ENCODE results near the gene C17orf67. TPM values are rescaled to one million over a fixed set of nuclear protein-coding genes. Genes with fewer than 3 reads are reported as not detected.

C17orf67 gene
- total RNA-seq, 1 donor from 2014 or later = 1.7 TPM

DNA sequence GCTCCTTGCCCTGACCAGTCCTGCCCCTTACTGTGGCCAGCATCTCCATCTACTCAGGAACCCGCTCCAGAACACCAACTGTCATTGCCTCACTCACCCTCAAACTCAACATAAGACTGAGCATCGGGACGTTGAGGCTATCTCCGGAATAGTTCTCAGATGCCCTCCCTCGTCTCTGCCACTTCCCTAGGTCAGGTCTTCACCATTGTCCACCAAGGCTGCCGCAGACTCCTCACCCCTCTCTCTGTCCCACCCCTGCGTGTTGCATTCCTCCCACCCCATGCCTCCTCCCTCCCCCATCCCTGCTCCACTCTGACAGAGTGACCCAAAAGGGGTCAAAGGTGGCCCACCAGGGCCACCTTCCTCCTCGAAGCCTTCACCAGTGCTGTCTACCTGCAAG lies 37.2 kb downstream of the C17orf67 start:
- Mint-ChIP-seq H3K4me1 (ENCODE audit: unreplicated experiment) (peaks cover 8% of the 10 kb centered on the region), H3K4me3 (ENCODE audit: unreplicated experiment) (no peak overlapping the region), H3K9me3 (ENCODE audit: unreplicated experiment) (peaks cover 5% of the 10 kb centered on the region), H3K36me3 (ENCODE audit: low read depth, unreplicated experiment) (peaks cover 7% of the 10 kb centered on the region), H3K27ac (ENCODE audit: unreplicated experiment) (no peak overlapping the region), H3K27me3 (ENCODE audit: unreplicated experiment) (peaks cover 7% of the 10 kb centered on the region)
- DNase-seq (ENCODE audit: low spot score) = no peak
- TF ChIP-seq, protein P1, sequence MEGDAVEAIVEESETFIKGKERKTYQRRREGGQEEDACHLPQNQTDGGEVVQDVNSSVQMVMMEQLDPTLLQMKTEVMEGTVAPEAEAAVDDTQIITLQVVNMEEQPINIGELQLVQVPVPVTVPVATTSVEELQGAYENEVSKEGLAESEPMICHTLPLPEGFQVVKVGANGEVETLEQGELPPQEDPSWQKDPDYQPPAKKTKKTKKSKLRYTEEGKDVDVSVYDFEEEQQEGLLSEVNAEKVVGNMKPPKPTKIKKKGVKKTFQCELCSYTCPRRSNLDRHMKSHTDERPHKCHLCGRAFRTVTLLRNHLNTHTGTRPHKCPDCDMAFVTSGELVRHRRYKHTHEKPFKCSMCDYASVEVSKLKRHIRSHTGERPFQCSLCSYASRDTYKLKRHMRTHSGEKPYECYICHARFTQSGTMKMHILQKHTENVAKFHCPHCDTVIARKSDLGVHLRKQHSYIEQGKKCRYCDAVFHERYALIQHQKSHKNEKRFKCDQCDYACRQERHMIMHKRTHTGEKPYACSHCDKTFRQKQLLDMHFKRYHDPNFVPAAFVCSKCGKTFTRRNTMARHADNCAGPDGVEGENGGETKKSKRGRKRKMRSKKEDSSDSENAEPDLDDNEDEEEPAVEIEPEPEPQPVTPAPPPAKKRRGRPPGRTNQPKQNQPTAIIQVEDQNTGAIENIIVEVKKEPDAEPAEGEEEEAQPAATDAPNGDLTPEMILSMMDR (IDR thresholded peaks at IDR 0.05; ENCODE audit: unreplicated experiment) = no peak

DNA sequence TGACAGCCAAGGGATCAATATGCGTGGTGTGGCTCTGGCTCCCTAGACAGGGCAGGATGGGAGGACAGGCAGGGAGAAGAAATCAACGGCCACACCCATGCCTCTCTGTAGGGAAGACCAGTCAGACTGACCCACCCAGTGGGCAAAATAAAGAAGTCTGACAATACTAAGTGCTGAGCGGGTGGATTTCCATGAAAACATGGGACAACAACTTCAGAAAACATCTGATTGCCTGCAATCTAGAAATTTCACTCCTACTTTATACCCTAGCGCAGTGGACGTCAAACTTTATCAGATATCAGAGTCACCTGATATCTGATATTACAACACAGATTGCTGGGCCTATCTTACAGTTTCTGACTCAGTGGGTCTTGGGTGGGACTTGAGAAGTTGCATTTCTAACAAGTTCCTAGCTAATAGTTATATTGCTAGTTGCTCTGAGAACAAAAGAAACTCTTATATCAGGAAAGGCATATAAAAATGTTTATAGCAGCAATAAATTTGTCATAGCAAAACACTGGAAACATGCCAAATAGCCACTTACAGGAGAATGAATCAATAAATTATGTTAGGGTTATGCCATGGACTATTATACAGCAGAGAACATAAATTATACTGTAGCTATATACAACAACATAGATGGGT lies 38.4 kb downstream of the C17orf67 start:
- TF ChIP-seq, protein P1 (IDR thresholded peaks at IDR 0.05; ENCODE audit: unreplicated experiment) = no peak
- DNase-seq (ENCODE audit: low spot score) = no peak
- Mint-ChIP-seq H3K36me3 (ENCODE audit: low read depth, unreplicated experiment) (peaks cover 7% of the 10 kb centered on the region), H3K4me1 (ENCODE audit: unreplicated experiment) (peaks cover 8% of the 10 kb centered on the region), H3K27ac (ENCODE audit: unreplicated experiment) (no peak overlapping the region), H3K4me3 (ENCODE audit: unreplicated experiment) (no peak overlapping the region), H3K9me3 (ENCODE audit: unreplicated experiment) (peaks cover 5% of the 10 kb centered on the region), H3K27me3 (ENCODE audit: unreplicated experiment) (peaks cover 7% of the 10 kb centered on the region)

DNA sequence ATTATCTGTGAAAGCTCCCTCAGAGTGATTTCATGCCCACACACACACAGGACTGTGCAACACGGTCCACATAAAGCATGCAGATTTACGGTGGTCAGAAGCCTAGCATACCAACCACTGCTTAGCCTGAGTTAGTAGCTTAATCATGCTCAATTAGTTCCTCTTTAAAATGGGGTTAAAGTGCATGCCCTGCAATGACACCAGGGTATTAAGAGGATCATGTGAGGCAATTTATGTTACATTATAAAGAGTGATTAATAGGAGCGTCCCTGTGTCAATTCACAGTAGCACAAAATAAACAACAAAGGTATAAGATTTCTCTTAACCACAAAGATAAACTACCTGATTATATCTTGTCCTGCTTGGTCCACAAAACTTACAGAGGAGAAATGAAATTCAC lies 39.8 kb downstream of the C17orf67 start:
- Mint-ChIP-seq H3K4me1 (ENCODE audit: unreplicated experiment) (peaks cover 5% of the 10 kb centered on the region), H3K4me3 (ENCODE audit: unreplicated experiment) (no peak overlapping the region), H3K36me3 (ENCODE audit: low read depth, unreplicated experiment) (peaks cover 7% of the 10 kb centered on the region), H3K27ac (ENCODE audit: unreplicated experiment) (no peak overlapping the region), H3K9me3 (ENCODE audit: unreplicated experiment) (peaks cover 5% of the 10 kb centered on the region), H3K27me3 (ENCODE audit: unreplicated experiment) (peaks cover 7% of the 10 kb centered on the region)
- TF ChIP-seq, protein P1 (IDR thresholded peaks at IDR 0.05; ENCODE audit: unreplicated experiment) = no peak
- DNase-seq (ENCODE audit: low spot score) = no peak

DNA sequence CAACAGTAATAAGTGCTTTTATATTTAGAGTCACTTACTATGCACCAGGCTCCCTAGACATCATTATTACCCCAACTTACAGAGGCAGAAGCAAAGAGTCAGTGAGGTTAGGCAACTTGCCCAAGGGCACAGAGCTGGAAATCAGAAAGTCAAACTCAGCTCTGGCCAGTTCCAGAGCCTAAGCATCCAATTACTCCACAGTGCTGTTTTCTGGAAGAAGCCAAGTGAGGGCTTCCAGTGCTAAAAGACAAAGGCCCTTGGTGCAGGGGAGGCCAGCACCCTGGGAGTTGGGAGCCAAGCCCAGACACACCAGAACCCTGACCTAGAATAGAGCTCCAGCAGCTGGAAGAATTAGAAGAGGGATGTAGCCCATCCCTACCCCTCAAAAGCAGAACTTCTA lies 40.2 kb downstream of the C17orf67 start:
- Mint-ChIP-seq H3K4me1 (ENCODE audit: unreplicated experiment) (peaks cover 2% of the 10 kb centered on the region), H3K36me3 (ENCODE audit: low read depth, unreplicated experiment) (peaks cover 7% of the 10 kb centered on the region), H3K9me3 (ENCODE audit: unreplicated experiment) (peaks cover 5% of the 10 kb centered on the region), H3K27ac (ENCODE audit: unreplicated experiment) (no peak overlapping the region), H3K4me3 (ENCODE audit: unreplicated experiment) (no peak overlapping the region), H3K27me3 (ENCODE audit: unreplicated experiment) (peaks cover 7% of the 10 kb centered on the region)
- no peak for DNase-seq (ENCODE audit: low spot score)
- TF ChIP-seq, protein P1 (IDR thresholded peaks at IDR 0.05; ENCODE audit: unreplicated experiment) = no peak

DNA sequence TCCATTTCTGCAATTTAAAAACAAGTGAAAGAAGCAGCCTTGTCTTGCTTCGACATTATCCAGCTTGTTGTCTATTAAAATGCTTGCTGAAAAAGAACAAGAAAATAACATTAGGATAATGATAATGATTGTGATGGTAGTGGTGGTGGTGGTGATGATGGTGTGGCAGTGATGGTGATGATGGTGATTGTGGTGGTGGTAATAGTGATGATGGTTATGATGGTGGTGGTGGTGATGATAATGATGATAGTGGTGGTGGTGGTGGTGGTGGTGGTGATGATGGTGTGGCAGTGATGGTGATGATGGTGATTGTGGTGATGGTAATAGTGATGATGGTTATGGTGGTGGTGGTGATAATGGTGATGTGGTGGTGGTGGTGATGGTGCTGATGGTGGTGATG lies 41.5 kb downstream of the C17orf67 start:
- no peak for DNase-seq (ENCODE audit: low spot score)
- TF ChIP-seq, protein P1 (IDR thresholded peaks at IDR 0.05; ENCODE audit: unreplicated experiment) = no peak
- H3K27me3 Mint-ChIP-seq (ENCODE audit: unreplicated experiment) = peaks cover 5% of the 10 kb centered on the region
- H3K4me3 Mint-ChIP-seq (ENCODE audit: unreplicated experiment) = peak overlapping the region; percentile 77
- H3K4me1 Mint-ChIP-seq (ENCODE audit: unreplicated experiment) = peaks cover 2% of the 10 kb centered on the region
- peaks cover 5% of the 10 kb centered on the region for H3K9me3 Mint-ChIP-seq (ENCODE audit: unreplicated experiment)
- H3K36me3 Mint-ChIP-seq (ENCODE audit: low read depth, unreplicated experiment) = peaks cover 7% of the 10 kb centered on the region
- peak overlapping the region; percentile 42 for H3K27ac Mint-ChIP-seq (ENCODE audit: unreplicated experiment)

All from endothelial cell (in vitro differentiated cells).